ENCODE data around the gene PGAM4. TPM values are rescaled to one million over a fixed set of nuclear protein-coding genes. Genes with fewer than 3 reads are reported as not detected.
A peak's percentile ranks its signal among the peaks of the same experiment; 100 is the strongest.
"Not testable (repeated sequence)": the region's sequence is repeated elsewhere in the genome, so short reads cannot be mapped to it uniquely, and the experiment has no call there.

The PGAM4 gene
- total RNA-seq, 1 donor, result 0.43 TPM

GRCh38 chrX:77952173-77952572 lies 17.3 kb downstream of the PGAM4 start:
- no peak overlapping the region for H3K4me3 ChIP-seq (ENCODE audit: low read depth, low read length)
- no peak for DNase-seq (ENCODE audit: low read depth)
- no peak for TF ChIP-seq CTCF (IDR thresholded peaks at IDR 0.05; ENCODE audit: insufficient read depth, low read depth, low read length)

- no peak for TF ChIP-seq CTCF (IDR thresholded peaks at IDR 0.05; ENCODE audit: insufficient read depth, low read depth, low read length)
- no peak for DNase-seq (ENCODE audit: low read depth)
- H3K4me3 ChIP-seq (ENCODE audit: low read depth, low read length), result no peak overlapping the region
Measured at GRCh38 chrX:77949840-77950239, 19.6 kb downstream of the PGAM4 start.

GRCh38 chrX:77946571-77946970 lies 22.9 kb downstream of the PGAM4 start:
- H3K4me3 ChIP-seq (ENCODE audit: low read depth, low read length), result no peak overlapping the region
- DNase-seq (ENCODE audit: low read depth), result no peak
- TF ChIP-seq CTCF (IDR thresholded peaks at IDR 0.05; ENCODE audit: insufficient read depth, low read depth, low read length), result no peak

- DNase-seq (ENCODE audit: low read depth), result no peak
- TF ChIP-seq CTCF (IDR thresholded peaks at IDR 0.05; ENCODE audit: insufficient read depth, low read depth, low read length), result no peak
- H3K4me3 ChIP-seq (ENCODE audit: low read depth, low read length), result no peak overlapping the region
Measured at GRCh38 chrX:77945910-77946545, 23.4 kb downstream of the PGAM4 start.

GRCh38 chrX:77945031-77945430 lies 24.4 kb downstream of the PGAM4 start:
- DNase-seq (ENCODE audit: low read depth); H3K4me3 ChIP-seq (ENCODE audit: low read depth, low read length): not testable (repeated sequence)

GRCh38 chrX:77938083-77938680 lies 31.3 kb downstream of the PGAM4 start:
- DNase-seq (ENCODE audit: low read depth), result no peak
- TF ChIP-seq CTCF (IDR thresholded peaks at IDR 0.05; ENCODE audit: insufficient read depth, low read depth, low read length), result no peak
- H3K4me3 ChIP-seq (ENCODE audit: low read depth, low read length), result no peak overlapping the region

- peak; percentile 26 for DNase-seq (ENCODE audit: low read depth)
- TF ChIP-seq CTCF (IDR thresholded peaks at IDR 0.05; ENCODE audit: insufficient read depth, low read depth, low read length), result no peak
- H3K4me3 ChIP-seq (ENCODE audit: low read depth, low read length), result no peak overlapping the region
Measured at GRCh38 chrX:77937291-77937690, 32.1 kb downstream of the PGAM4 start.
